22Rv1 (cell line): Measurements from ENCODE around the gene DRAM2.

Source experiments
- H3K27ac ChIP-seq: fragments of 450-650 bp; 2 replicates; pipeline ENCODE4 v1.5.1; 2017
- CTCF ChIP-seq: fragments of 450-650 bp; IDR thresholded peaks from 2 replicates; pipeline ENCODE4 v1.5.1; 2017; ENCODE audit warnings: mild to moderate bottlenecking
- ZFX ChIP-seq: fragments of 450-650 bp; IDR thresholded peaks from 2 replicates; pipeline ENCODE4 v1.6.1; 2017; ENCODE audit warnings: antibody characterized with exemption, borderline replicate concordance

DRAM2 gene

GRCh38 chr1:111131693-111132092 lies 8.2 kb downstream of the DRAM2 start:
- no peak for TF ChIP-seq ZFX
- TF ChIP-seq CTCF, result no peak
- no peak overlapping the region for H3K27ac ChIP-seq

- H3K27ac ChIP-seq, result no peak overlapping the region
- TF ChIP-seq ZFX, result no peak
- no peak for TF ChIP-seq CTCF
Observed at GRCh38 chr1:111129376-111129775, 10.5 kb downstream of the DRAM2 start.

GRCh38 chr1:111127923-111128643 lies 11.8 kb downstream of the DRAM2 start:
- TF ChIP-seq CTCF, result no peak
- TF ChIP-seq ZFX, result no peak
- H3K27ac ChIP-seq, result no peak overlapping the region

- H3K27ac ChIP-seq, result no peak overlapping the region
- TF ChIP-seq ZFX (no peak), CTCF (no peak)
Observed at GRCh38 chr1:111126354-111126753, 13.5 kb downstream of the DRAM2 start.

- TF ChIP-seq ZFX (no peak), CTCF (no peak)
- no peak overlapping the region for H3K27ac ChIP-seq
Observed at GRCh38 chr1:111116496-111116895, 23.4 kb downstream of the DRAM2 start.

- TF ChIP-seq CTCF (no peak), ZFX (no peak)
- H3K27ac ChIP-seq, result no peak overlapping the region
Observed at GRCh38 chr1:111110197-111110899, 29.5 kb downstream of the DRAM2 start.

GRCh38 chr1:111104981-111105380 lies 34.9 kb downstream of the DRAM2 start:
- no peak for TF ChIP-seq ZFX
- no peak for TF ChIP-seq CTCF
- H3K27ac ChIP-seq, result no peak overlapping the region
